Large intestine (tissue), 3 donors: ENCODE data around the gene BOLA1. TPM values are rescaled to one million over a fixed set of nuclear protein-coding genes. Genes with fewer than 3 reads are reported as not detected.

Source experiments
- DNase-seq, 2 donors: peaks; one replicate each; pipeline versions ENCODE4 v3.0.0 to v3.0.0-alpha.2; 2013
- H3K27ac ChIP-seq: one replicate; pipeline ENCODE4 v1.5.1; 2013; ENCODE audit warnings: low read length
- H3K27me3 ChIP-seq: 2 replicates; pipeline ENCODE4 v1.6.1; 2013; ENCODE audit warnings: low read length; ENCODE audit not compliant: control insufficient read depth, insufficient read depth
- H3K36me3 ChIP-seq: 2 replicates; pipeline ENCODE4 v1.6.1; 2013; ENCODE audit warnings: low read length; ENCODE audit not compliant: control insufficient read depth, insufficient read depth
- H3K4me1 ChIP-seq: one replicate; pipeline ENCODE4 v1.6.1; 2013; ENCODE audit warnings: low read length; ENCODE audit not compliant: control insufficient read depth, insufficient read depth
- H3K4me3 ChIP-seq: one replicate; pipeline ENCODE4 v1.5.1; 2013; ENCODE audit warnings: low read length
- H3K9me3 ChIP-seq: one replicate; pipeline ENCODE4 v1.6.1; 2013; ENCODE audit warnings: mild to moderate bottlenecking, low read depth, low read length, moderate library complexity; ENCODE audit not compliant: control insufficient read depth
- WGBS: methylation state at CpG from one replicate; pipeline ENCODE4 v1.1.5; 2013; ENCODE audit warnings: low lambda C conversion rate; ENCODE audit not compliant: insufficient coverage; 5-methylcytosine and 5-hydroxymethylcytosine counted together
- polyA plus RNA-seq: library from polyadenylated mRNA; unstranded; fragments of 120-200 nt; gene quantifications from one replicate; pipeline ENCODE4 v1.2.1, GENCODE V29; 2013

Gene BOLA1
- polyA plus RNA-seq, 1 donor: 20.0 TPM

DNA sequence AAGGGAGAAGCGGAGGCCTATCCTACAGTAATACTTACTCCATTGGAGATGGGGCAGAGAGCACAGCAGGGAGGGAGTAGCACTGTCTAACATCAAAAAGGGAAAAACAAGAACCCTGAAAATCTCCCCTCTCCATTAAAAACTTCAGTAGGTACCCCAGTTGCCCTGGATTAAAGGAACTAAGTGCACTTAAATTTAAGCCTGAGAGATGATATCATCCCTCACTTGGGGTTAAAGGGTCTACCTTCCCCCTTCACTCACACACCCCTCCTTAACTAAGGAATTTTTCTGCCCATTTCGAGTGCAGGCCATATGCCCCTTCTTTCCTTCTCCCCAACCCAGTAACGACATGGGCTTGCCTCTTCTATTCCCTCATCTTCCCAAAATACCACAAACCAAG is 41.1 kb downstream of the BOLA1 start:
- H3K4me3 ChIP-seq: no peak overlapping the region
- H3K9me3 ChIP-seq: no peaks in the 10 kb centered on the region
- WGBS: no CpG with 5 or more reads among the region's 3 CpGs
- DNase-seq: no peak
- H3K27ac ChIP-seq: peak overlapping the region; percentile 92
- H3K4me1 ChIP-seq: peaks cover 42% of the 10 kb centered on the region
- peaks cover 19% of the 10 kb centered on the region for H3K36me3 ChIP-seq
- H3K27me3 ChIP-seq: no peaks in the 10 kb centered on the region

DNA sequence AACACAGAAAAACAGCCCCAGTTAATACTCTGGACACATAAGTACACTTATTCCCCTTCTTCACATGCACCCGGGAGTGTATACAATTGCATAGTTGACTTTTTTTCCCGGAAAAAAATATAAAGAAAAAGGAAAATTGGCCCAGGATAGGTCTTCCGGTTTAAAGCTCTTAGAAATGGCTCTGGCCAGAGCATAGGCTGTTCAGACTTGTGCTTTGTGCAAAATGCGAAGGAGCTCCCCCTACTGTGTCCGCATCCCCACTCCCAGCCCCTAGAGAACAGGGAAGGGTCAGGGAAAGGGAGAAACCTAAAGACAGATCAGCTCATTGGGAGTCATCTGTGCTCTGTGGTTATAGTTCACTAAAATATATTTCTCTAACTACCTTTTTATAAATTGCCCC is 42.8 kb downstream of the BOLA1 start:
- peak; percentile 45 to 59 for DNase-seq
- H3K4me1 ChIP-seq: peaks cover 34% of the 10 kb centered on the region
- no CpG with 5 or more reads among the region's 5 CpGs for WGBS

DNA sequence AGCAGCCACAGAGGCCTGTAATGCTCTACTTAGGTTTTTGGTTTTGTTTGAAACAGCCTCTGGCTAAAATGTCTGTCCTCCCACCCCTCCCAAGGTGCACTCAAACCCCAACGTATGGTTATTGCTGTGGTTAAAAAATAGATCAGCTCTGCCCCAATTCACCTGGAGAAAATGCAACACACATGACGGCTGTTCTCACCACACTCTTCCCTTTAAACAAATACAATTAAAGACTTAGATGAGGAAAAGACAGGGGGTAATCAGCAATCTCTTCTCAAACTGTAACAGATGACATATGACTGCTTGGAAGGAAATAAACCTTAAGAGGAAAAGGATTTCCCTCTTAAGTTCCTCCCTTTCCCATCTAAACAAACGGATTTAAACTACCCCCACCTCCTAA is 43.5 kb downstream of the BOLA1 start:
- Histone ChIP-seq H3K36me3 (peaks cover 33% of the 10 kb centered on the region), H3K4me1 (peaks cover 28% of the 10 kb centered on the region), H3K27ac (peak overlapping the region; percentile 15), H3K4me3 (no peak overlapping the region), H3K9me3 (no peaks in the 10 kb centered on the region), H3K27me3 (no peaks in the 10 kb centered on the region)
- 60% methylated on average over 1 of the region's 3 CpGs for WGBS
- no peak for DNase-seq

More for the DNA sequence above, 42.8 kb downstream of the BOLA1 start:
- Histone ChIP-seq H3K27me3 (no peaks in the 10 kb centered on the region), H3K4me3 (no peak overlapping the region), H3K9me3 (no peaks in the 10 kb centered on the region), H3K36me3 (peaks cover 27% of the 10 kb centered on the region), H3K27ac (peak overlapping the region; percentile 8)

DNA sequence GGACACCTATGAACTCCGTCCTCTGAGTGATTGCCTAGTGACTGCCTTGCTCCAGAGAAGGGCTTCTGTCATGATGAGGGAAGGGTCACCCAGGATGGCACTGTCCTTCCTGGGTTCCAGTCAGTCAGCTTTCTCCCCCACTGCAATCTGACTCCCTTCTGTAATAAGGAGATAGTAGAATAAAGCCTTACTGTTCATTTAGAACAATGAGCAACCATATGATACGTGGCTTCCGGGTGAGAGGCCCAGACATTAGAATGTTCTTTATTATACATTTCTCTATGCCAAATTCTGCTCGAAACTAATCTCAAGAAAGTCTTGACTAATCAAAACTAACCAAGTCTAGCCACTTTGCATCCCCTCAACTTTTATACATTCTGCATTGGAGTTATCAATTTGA is 45.8 kb downstream of the BOLA1 start:
- no peak for DNase-seq
- Histone ChIP-seq H3K4me3 (no peak overlapping the region), H3K27ac (no peak overlapping the region), H3K27me3 (no peaks in the 10 kb centered on the region), H3K36me3 (peaks cover 53% of the 10 kb centered on the region), H3K9me3 (no peaks in the 10 kb centered on the region), H3K4me1 (peaks cover 10% of the 10 kb centered on the region)
- 87% methylated on average over 3 of the region's 4 CpGs for WGBS

DNA sequence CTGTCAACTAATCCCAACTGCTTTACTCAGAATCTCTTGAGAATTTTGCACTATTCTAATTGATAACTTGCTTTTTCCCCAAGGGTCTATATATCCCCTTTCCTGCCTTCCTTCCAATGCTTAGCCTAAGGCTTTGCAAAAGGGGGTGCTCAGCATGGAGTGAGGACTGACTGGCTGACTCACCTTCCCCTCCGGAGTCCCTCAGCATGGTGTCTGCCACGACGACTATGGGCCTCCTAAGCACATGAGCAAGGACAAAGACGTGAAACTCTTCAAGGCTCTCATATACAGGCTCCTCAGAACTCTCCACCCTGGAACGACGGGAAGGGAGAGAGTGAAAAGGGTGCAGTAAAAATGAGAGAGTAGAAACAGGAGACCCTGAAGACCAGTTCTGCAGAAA is 50.5 kb downstream of the BOLA1 start:
- Histone ChIP-seq H3K4me1 (no peaks in the 10 kb centered on the region), H3K27ac (no peak overlapping the region), H3K27me3 (no peaks in the 10 kb centered on the region), H3K9me3 (no peaks in the 10 kb centered on the region), H3K4me3 (no peak overlapping the region), H3K36me3 (peaks cover 43% of the 10 kb centered on the region)
- no peak for DNase-seq
- WGBS: no CpG with 5 or more reads among the region's 6 CpGs

Other genes with a start within 250 kb of the BOLA1 start
- gene FCGR1A, start 116.9 kb upstream of the BOLA1 start, polyA plus RNA-seq: 1.8 TPM
- 5.1 TPM for gene SV2A, start 18.3 kb downstream of the BOLA1 start, polyA plus RNA-seq
- 57.3 TPM for gene SF3B4, start 28.2 kb downstream of the BOLA1 start, polyA plus RNA-seq
- gene MTMR11, start 37.3 kb downstream of the BOLA1 start, polyA plus RNA-seq: 170 TPM
- gene OTUD7B, start 111.2 kb downstream of the BOLA1 start, polyA plus RNA-seq: 16.9 TPM
- gene VPS45, start 168.2 kb downstream of the BOLA1 start, polyA plus RNA-seq: 43.6 TPM